ENCODE data around the gene ZNF740.

Gene ZNF740

DNA sequence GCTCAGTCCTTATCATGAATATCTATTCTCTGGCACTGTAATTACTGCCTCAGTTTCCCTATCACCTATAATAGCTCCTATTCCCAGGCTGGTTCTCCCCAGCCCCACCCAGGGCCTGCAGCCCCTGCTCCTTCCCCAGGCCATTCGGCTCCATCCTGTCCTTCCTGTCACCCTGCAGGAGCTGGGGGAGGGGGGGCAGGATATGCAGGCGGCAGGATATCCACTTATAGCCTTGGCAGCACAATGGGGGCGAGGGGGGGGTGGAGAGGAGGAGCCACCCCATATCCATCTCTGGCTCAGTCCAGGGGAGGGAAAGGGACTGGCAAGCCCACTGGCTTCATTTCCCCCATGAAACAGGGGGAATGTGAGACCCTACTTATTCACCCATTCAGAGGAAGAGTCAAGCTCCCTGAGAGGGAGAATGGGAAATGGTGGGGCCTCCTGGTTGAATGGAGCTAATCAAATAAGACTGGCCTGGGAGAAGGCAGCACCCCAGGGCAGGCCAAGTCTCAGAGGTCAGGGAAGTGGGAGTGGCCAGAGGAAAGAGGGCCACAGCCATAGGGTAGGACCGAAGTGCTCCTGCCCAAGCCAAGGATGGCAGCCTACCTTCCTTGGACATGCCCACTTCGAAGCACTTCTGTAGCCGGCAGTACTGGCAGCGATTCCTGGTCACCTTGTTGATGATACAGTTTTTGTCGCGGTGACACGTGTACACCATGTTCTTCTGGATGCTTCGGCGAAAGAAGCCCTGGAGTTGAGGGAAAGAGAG is 34.3 kb downstream of the ZNF740 start:
- DNase-seq, result no peak

- DNase-seq, result no peak
These were observed 35.0 kb downstream of the ZNF740 start for GRCh38 chr12:53215497-53215896.

- DNase-seq, result peak; percentile 77 to 84 (median 82)
These were observed 36.8 kb downstream of the ZNF740 start for GRCh38 chr12:53217051-53217930.

GRCh38 chr12:53217931-53218307 is 37.4 kb downstream of the ZNF740 start:
- peak in 1 of 3 donors; percentile 22 for DNase-seq

DNA sequence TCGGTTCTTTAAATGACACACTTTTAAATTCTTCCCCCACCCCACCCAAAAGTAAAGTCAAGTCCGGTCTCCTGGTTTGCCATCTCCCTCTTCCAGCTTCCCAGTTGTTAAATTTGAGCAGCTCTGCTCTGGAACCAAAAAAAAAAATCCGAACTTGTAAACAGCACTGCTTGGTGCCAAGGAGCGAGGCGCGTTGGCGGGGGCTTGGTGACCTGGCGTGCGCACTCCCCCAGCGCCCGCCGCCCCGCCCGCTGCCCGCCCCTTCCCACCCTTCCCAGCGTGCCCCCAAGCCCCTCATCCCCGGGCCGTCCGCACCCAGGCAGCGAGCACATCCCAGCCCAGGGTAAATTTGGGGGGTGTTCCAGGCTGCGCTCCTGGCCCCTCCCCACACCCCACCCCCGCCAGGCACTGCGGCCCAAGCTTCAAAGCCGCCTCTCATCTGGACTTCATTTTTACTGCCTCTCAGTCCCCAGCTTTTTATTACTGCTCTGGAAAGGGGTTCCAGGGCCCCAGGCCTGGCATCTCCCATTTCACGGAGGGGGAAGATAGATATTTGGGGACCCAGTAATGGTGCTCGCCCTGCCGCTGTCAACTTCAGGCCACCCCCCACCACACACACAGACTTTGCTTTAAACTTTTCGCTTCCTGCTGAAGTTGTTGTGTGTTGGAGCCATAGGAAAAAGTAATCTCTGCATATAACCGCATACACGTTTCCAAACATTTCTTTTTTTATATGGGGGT is 38.2 kb downstream of the ZNF740 start:
- DNase-seq, result no peak

GRCh38 chr12:53219292-53219955 is 38.9 kb downstream of the ZNF740 start:
- DNase-seq, result peak; percentile 87 to 89 (median 88)

- peak; percentile 42 to 79 (median 52) for DNase-seq
These were observed 39.6 kb downstream of the ZNF740 start for GRCh38 chr12:53219956-53220693.

DNA sequence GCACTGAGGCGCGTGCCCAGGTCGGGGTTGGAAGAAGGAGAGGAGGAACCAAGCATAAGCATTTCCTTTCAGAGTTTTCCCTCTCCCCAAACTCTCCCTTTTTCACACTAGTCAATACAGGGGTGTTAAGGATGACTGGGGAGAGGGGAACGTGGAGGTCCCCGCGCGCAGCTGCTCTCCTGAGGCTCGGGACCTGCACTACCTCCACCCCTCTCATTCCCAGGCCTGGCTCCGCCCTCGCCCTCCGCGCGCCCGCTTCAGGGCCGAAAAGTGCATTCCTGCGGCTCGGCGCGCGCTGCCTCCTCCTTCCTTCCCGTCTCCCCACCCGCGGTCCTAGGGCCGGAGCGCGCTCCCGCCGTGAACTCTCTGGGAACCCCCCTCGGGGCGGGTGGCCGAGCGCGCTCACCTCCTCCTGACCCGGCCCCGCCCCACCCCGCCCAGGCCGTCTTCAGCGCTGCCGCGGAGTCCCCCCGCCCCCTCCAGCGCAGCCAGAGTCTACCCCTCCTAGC is 40.2 kb downstream of the ZNF740 start:
- peak; percentile 94 to 99 (median 96) for DNase-seq

DNA sequence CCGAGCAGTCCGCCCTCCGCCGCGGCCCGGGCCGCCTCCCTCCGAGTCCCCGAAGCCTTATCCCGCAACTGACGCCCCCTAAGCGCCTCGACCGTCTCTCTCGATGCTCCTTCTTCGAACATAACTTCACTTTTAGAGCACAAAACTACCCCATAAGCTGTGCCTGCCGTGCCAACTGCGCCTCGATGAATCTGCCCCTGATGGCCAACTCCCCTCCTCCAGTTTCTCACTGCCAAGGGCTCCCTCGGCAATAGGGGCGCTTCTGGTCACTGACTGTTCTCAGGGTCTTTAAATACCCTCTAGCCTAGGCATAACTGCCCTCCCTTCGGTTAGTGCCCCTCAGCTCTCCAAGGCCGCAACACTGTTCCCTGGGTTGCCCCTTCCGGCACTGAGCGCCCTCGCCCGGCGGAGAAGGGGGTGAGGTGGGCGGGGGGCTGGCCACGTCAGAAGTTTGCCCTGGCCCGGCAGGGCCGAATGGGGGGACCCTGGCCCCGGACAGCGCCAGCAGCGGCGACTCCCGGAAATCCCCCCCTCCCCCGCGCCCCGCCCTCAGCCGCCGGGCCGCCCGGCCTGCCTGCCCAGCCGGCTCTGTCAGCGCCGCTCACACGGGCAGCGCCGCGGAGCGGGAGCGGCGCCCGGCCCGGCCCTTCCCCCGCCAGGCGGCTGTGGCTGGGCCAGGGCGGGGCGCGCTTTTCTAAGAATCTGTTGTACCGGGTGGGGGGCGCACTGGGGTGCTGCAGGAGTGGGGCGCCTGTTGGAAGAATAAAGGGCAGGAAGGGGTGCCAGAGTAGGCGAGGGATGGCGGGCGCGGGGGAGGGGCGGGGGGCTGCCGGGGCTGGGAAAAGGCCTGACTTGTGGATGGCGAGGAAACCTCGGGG is 40.9 kb downstream of the ZNF740 start:
- peak; percentile 69 to 91 (median 79) for DNase-seq

GRCh38 chr12:53222170-53222721 is 41.7 kb downstream of the ZNF740 start:
- no peak for DNase-seq

DNA sequence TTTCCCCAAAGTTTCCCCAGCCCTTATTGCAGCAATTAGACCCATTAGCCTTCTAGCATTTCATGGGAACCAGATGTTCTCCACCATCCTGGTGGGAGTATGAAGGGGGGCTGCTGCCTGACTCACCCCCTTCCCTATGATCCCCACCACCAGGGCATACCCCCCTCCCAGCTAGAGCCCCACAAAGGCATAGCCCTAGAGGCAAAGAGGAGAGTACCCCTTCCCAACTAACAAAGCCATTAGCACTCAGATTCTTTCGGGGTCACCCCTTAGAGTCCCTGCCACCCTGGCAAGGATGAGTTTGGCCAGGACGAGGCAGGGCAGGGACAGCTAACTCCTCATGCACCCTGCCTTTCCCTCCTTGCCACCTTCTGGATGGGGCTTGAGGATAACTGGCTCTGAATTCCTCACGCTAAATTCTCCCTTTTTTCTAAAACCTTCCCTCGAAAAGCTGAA is 42.3 kb downstream of the ZNF740 start:
- DNase-seq, result no peak

GRCh38 chr12:53223389-53224060 is 43.0 kb downstream of the ZNF740 start:
- peak; percentile 45 to 67 (median 53) for DNase-seq

DNA sequence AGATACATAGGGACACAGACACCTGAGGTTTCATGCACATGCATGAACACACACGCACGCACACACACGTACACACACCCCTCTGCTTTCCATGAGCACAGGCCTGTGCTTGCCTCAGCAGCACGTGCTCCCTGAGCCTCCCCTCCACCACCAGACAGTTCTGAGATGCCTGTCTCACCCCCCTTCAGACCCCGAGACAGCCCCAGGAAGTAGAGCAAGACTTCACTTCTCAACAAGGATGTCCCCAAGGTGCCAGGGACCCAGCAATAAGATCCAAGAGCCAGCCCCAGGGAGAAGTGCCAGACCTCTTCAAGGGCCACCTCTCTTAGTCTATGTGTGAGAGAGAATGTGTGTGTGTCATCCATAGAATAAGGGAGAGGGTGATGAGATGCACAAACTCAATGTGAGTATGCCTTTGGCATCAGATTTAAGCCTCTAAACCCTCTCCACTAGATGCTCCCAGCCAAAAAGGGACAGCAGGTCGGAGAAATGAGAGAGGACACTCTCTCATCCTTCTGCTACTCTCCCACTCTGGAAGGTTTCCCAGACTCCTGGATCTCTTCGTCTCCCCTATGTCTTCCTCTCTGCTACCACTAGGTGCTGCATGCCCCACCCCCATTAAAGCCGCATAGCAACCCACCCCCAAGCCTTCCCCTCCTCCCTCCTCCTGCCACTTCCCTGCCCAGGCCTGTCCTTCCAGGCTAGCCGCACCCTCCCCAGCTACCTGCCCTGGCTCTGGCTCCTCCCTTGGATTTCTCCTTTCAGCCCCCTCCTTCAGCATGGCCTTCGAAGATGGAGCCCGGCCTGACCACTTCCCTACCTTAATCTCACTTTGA is 43.8 kb downstream of the ZNF740 start:
- DNase-seq, result no peak

GRCh38 chr12:53224897-53225634 is 44.5 kb downstream of the ZNF740 start:
- DNase-seq, result no peak

- DNase-seq, result no peak
These were observed 45.3 kb downstream of the ZNF740 start for GRCh38 chr12:53225635-53226424.

DNA sequence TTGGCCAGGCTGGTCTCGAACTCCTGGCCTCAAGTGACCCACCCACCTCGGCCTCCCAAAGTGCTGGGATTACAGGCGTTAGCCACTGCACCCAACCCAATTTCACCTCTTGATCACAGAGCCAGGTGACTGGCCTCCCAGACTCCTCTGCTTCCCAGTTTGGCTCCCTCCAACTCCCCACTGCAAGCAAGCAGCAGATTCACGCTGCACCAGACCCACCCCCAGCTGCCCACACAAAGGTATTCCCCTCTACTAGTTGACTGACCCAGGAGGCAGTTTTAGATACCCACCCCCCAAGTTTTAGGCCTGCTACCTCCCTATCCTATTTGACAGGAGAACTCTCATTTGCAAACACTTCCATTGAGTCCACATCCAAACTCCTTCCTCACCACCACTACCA is 46.3 kb downstream of the ZNF740 start:
- DNase-seq, result no peak

GRCh38 chr12:53227341-53227740 is 46.8 kb downstream of the ZNF740 start:
- no peak for DNase-seq
